SU-DHL-6 (cell line): ENCODE results near the gene MTMR4.

Experiments used
- EZH2phosphoT487 ChIP-seq: fragments of 200-600 bp; sonication (generic), shearing (Covaris generic); conservative IDR thresholded peaks from 2 replicates; pipeline ENCODE4 v1.6.1; 2018; ENCODE audit warnings: mild to moderate bottlenecking, antibody characterized with exemption, low read length, moderate library complexity, mixed read lengths
- TF ChIP-seq, protein P1 (sequence below): fragments of 200-600 bp; sonication (generic); IDR thresholded peaks from one replicate; pipeline ENCODE4 v1.5.1; 2017; ENCODE audit warnings: antibody characterized with exemption, mild to moderate bottlenecking, low read length, moderate library complexity; ENCODE audit not compliant: insufficient read depth, poor library complexity, severe bottlenecking

DNA sequence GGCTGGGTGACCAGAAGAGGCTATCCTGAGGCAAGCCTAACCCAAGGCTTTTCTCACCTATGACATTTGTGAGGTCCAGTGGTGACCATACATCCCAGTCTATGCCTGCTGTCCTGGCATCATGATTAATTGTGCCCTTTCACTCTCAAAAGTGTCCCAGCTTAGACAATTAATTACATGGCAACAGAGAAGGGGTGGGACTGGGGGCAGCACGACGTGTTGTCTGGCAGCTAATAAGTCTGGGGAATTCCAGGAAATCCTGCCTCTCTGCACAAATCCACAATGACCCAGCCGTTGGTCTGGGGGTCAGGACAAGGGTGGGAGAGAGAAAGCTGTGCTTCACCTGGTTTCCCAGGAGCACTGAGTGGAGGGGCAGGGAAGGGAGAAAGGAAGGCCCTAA, 14.0 kb upstream of the MTMR4 start:
- TF ChIP-seq, protein P1, sequence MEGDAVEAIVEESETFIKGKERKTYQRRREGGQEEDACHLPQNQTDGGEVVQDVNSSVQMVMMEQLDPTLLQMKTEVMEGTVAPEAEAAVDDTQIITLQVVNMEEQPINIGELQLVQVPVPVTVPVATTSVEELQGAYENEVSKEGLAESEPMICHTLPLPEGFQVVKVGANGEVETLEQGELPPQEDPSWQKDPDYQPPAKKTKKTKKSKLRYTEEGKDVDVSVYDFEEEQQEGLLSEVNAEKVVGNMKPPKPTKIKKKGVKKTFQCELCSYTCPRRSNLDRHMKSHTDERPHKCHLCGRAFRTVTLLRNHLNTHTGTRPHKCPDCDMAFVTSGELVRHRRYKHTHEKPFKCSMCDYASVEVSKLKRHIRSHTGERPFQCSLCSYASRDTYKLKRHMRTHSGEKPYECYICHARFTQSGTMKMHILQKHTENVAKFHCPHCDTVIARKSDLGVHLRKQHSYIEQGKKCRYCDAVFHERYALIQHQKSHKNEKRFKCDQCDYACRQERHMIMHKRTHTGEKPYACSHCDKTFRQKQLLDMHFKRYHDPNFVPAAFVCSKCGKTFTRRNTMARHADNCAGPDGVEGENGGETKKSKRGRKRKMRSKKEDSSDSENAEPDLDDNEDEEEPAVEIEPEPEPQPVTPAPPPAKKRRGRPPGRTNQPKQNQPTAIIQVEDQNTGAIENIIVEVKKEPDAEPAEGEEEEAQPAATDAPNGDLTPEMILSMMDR, result no peak
- no peak for TF ChIP-seq EZH2phosphoT487
